Chondrocyte (in vitro differentiated cells): ENCODE measurements around the gene CORO2A. TPM values are rescaled to one million over a fixed set of nuclear protein-coding genes. Genes with fewer than 3 reads are reported as not detected.

Experiments
- DNase-seq: peaks from one replicate; pipeline ENCODE4 v3.0.0; 2021; ENCODE audit warnings: mixed read lengths, low spot score
- H3K27ac Mint-ChIP-seq: one replicate; pipeline ENCODE4 v1.8.0; 2021; ENCODE audit warnings: mild to moderate bottlenecking, moderate library complexity, mixed read lengths; ENCODE audit not compliant: unreplicated experiment
- H3K27me3 Mint-ChIP-seq: 2 replicates; pipeline ENCODE4 v1.8.0; 2021; ENCODE audit warnings: low read depth, mixed read lengths
- H3K36me3 Mint-ChIP-seq: 2 replicates; pipeline ENCODE4 v1.8.0; 2021; ENCODE audit warnings: low read depth, mixed read lengths
- H3K4me1 Mint-ChIP-seq: 2 replicates; pipeline ENCODE4 v1.8.0; 2021; ENCODE audit warnings: low read depth, mild to moderate bottlenecking, mixed read lengths
- H3K4me3 Mint-ChIP-seq: one replicate; pipeline ENCODE4 v1.8.0; 2021; ENCODE audit warnings: mild to moderate bottlenecking, moderate library complexity, mixed read lengths; ENCODE audit not compliant: unreplicated experiment
- H3K9me3 Mint-ChIP-seq: 2 replicates; pipeline ENCODE4 v1.8.0; 2021; ENCODE audit warnings: low read depth, mixed read lengths
- total RNA-seq: library from RNA; stranded (reverse); gene quantifications from 3 replicates; pipeline ENCODE4 v1.2.1, GENCODE V29; 2021
- TF ChIP-seq, protein P1 (sequence below): fragments of 200-600 bp; sonication (generic); IDR thresholded peaks from 2 replicates; pipeline ENCODE4 v1.5.0; 2021; ENCODE audit warnings: antibody characterized with exemption, mild to moderate bottlenecking, moderate library complexity

Gene CORO2A
- total RNA-seq, 1 donor from 2014 or later = 10.2 TPM

DNA sequence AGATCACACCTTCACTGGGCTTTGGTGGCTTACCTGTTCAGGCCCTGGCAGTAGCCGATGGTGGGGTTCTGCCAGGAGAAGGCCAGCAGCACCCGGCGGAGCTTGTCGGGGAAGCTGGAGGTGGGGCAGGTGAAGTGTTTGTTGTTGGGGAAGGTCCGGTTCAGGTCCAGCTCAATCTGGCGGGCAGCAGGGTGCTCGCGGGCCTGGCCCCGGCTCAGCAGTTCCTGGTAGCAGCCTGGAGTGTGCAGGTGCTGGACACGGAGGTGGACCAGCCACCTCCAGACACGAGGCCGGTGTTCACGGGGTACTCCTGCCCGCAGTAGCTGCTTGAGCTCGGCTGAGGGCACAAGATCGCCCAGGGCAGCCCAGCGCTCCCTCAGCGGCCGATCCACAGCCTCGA is 16.2 kb upstream of the CORO2A start:
- H3K27me3 Mint-ChIP-seq = no peaks in the 10 kb centered on the region
- no peak for DNase-seq
- no peak overlapping the region for H3K4me3 Mint-ChIP-seq
- no peak overlapping the region for H3K27ac Mint-ChIP-seq
- peaks cover 12% of the 10 kb centered on the region for H3K36me3 Mint-ChIP-seq
- TF ChIP-seq, protein P1, sequence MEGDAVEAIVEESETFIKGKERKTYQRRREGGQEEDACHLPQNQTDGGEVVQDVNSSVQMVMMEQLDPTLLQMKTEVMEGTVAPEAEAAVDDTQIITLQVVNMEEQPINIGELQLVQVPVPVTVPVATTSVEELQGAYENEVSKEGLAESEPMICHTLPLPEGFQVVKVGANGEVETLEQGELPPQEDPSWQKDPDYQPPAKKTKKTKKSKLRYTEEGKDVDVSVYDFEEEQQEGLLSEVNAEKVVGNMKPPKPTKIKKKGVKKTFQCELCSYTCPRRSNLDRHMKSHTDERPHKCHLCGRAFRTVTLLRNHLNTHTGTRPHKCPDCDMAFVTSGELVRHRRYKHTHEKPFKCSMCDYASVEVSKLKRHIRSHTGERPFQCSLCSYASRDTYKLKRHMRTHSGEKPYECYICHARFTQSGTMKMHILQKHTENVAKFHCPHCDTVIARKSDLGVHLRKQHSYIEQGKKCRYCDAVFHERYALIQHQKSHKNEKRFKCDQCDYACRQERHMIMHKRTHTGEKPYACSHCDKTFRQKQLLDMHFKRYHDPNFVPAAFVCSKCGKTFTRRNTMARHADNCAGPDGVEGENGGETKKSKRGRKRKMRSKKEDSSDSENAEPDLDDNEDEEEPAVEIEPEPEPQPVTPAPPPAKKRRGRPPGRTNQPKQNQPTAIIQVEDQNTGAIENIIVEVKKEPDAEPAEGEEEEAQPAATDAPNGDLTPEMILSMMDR = no peak
- H3K4me1 Mint-ChIP-seq = peaks cover 16% of the 10 kb centered on the region
- no peaks in the 10 kb centered on the region for H3K9me3 Mint-ChIP-seq

DNA sequence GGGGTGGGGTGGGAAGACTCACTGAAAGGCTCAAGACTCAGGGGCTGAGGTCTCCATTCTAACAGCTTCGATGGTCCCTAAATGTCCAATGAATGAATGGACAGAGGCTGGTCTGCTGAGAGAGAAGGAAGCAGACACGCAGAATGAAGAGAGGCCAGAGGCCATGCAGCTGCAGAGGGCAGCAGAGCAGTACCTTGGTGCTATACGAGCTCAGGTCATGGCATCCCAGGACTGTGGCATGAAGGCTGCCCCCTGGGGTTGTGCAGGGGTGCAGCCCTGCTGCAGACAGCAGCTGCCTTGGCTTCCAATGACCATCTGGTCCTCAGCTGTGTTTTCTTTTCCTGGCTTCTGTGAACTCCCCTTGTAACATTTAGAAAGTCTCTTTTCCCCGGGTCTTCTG is 15.2 kb upstream of the CORO2A start:
- no peak overlapping the region for H3K4me3 Mint-ChIP-seq
- H3K27ac Mint-ChIP-seq = peak overlapping the region; percentile 69
- no peak for DNase-seq
- H3K9me3 Mint-ChIP-seq = no peaks in the 10 kb centered on the region
- H3K4me1 Mint-ChIP-seq = peaks cover 16% of the 10 kb centered on the region
- H3K36me3 Mint-ChIP-seq = peaks cover 5% of the 10 kb centered on the region
- TF ChIP-seq, protein P1 = peak; percentile 47
- no peaks in the 10 kb centered on the region for H3K27me3 Mint-ChIP-seq

DNA sequence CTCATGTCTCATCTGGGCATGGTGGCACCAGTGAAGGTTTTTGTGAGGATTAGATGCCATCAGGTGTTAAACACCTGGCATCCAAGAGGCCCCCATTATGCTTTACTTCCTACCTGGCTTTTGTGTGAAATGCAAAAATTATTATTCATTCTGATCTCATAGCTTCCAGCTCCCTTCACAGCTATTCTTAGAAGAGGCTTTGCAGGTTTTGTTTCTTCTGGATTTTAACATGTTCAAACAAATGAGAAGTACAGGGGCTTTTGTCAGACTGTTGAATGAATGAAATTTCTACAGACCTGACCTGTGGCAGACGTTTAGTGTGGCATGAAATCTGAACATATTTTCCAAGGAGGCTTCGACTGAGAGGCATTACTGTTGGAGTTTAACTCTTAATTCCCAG is 14.3 kb upstream of the CORO2A start:
- H3K27ac Mint-ChIP-seq = no peak overlapping the region
- peaks cover 5% of the 10 kb centered on the region for H3K36me3 Mint-ChIP-seq
- peaks cover 16% of the 10 kb centered on the region for H3K4me1 Mint-ChIP-seq
- H3K9me3 Mint-ChIP-seq = no peaks in the 10 kb centered on the region
- TF ChIP-seq, protein P1 = no peak
- DNase-seq = no peak
- H3K4me3 Mint-ChIP-seq = no peak overlapping the region
- H3K27me3 Mint-ChIP-seq = no peaks in the 10 kb centered on the region

DNA sequence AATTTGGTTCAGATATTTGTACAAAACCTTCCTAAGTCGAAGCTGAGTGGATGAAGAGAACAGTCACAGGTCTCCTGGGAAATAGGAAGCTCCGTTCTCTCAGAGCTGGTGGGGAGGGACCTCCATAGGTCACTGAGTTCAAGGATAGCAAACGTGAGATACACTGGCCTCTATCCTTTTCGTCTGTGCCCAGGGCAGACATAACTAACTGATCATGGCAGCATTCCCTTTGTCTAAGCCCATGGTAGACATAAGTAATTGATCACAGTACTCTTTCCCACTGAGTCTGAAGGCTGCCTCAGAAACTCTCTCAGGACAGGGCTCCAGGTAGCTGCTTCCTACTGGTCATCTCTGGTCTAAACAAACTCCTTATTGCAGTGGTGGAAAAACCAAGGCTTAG is 12.3 kb upstream of the CORO2A start:
- no peak overlapping the region for H3K4me3 Mint-ChIP-seq
- H3K4me1 Mint-ChIP-seq = peaks cover 16% of the 10 kb centered on the region
- H3K27me3 Mint-ChIP-seq = no peaks in the 10 kb centered on the region
- TF ChIP-seq, protein P1 = no peak
- no peak overlapping the region for H3K27ac Mint-ChIP-seq
- no peaks in the 10 kb centered on the region for H3K9me3 Mint-ChIP-seq
- DNase-seq = no peak
- peaks cover 8% of the 10 kb centered on the region for H3K36me3 Mint-ChIP-seq

DNA sequence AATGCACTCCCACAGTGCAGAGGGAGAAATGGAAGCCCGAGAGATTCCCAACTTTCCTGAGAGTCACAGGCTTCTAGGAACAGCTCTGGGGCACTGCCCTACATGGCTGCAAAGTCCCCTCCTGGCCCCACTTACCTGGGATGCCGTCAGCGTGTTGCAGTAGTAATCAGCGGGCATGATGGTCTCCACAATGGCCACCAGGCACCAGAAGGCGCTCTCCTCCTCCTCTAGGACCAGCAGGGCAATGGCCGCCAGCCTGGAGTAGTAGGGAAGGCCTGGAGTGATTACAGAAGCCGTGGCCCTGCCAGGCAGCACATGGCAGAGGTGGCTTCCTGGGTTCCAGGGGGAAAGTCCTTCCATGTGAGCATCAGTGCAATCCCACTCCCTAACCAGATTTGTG is 10.7 kb upstream of the CORO2A start:
- Mint-ChIP-seq H3K9me3 (no peaks in the 10 kb centered on the region), H3K4me3 (no peak overlapping the region), H3K27me3 (no peaks in the 10 kb centered on the region), H3K4me1 (peaks cover 15% of the 10 kb centered on the region), H3K27ac (no peak overlapping the region), H3K36me3 (peaks cover 8% of the 10 kb centered on the region)
- DNase-seq = no peak
- TF ChIP-seq, protein P1 = no peak
